ENCODE data around the gene PTBP3.
"Not testable (repeated sequence)": the region's sequence is repeated elsewhere in the genome, so short reads cannot be mapped to it uniquely, and the experiment has no call there.

PTBP3 gene

GRCh38 chr9:112267086-112267485, 66.3 kb downstream of the PTBP3 start:
- DNase-seq, result not testable (repeated sequence)

GRCh38 chr9:112265391-112265790, 68.0 kb downstream of the PTBP3 start:
- no peak for DNase-seq

- no peak for DNase-seq
Observed at GRCh38 chr9:112262577-112262976, 70.8 kb downstream of the PTBP3 start.

- no peak for DNase-seq
Observed at GRCh38 chr9:112261133-112261532, 72.3 kb downstream of the PTBP3 start.

- DNase-seq, result no peak
Observed at GRCh38 chr9:112258106-112258505, 75.3 kb downstream of the PTBP3 start.

GRCh38 chr9:112252194-112252593, 81.2 kb downstream of the PTBP3 start:
- no peak for DNase-seq

- DNase-seq, result no peak
Observed at GRCh38 chr9:112249277-112249676, 84.1 kb downstream of the PTBP3 start.

GRCh38 chr9:112248722-112249121, 84.7 kb downstream of the PTBP3 start:
- no peak for DNase-seq

GRCh38 chr9:112247090-112247489, 86.3 kb downstream of the PTBP3 start:
- DNase-seq, result no peak

GRCh38 chr9:112245126-112245525, 88.3 kb downstream of the PTBP3 start:
- DNase-seq, result no peak

GRCh38 chr9:112242147-112242804, 91.1 kb downstream of the PTBP3 start:
- no peak for DNase-seq

- no peak for DNase-seq
Observed at GRCh38 chr9:112241491-112241890, 91.9 kb downstream of the PTBP3 start.

- DNase-seq, result no peak
Observed at GRCh38 chr9:112239708-112240107, 93.7 kb downstream of the PTBP3 start.

GRCh38 chr9:112239284-112239683, 94.1 kb downstream of the PTBP3 start:
- DNase-seq, result no peak

- DNase-seq, result no peak
Observed at GRCh38 chr9:112234779-112235178, 98.6 kb downstream of the PTBP3 start.

GRCh38 chr9:112233769-112234168, 99.7 kb downstream of the PTBP3 start:
- DNase-seq, result no peak

GRCh38 chr9:112232233-112232632, 101.2 kb downstream of the PTBP3 start:
- no peak for DNase-seq

- DNase-seq, result no peak
Observed at GRCh38 chr9:112226091-112226490, 107.3 kb downstream of the PTBP3 start.

- DNase-seq, result no peak
Observed at GRCh38 chr9:112224401-112225289, 108.8 kb downstream of the PTBP3 start.

GRCh38 chr9:112218908-112219307, 114.5 kb downstream of the PTBP3 start:
- DNase-seq, result no peak

GRCh38 chr9:112212926-112213325, 120.5 kb downstream of the PTBP3 start:
- DNase-seq, result no peak

- DNase-seq, result no peak
Observed at GRCh38 chr9:112207451-112207850, 126.0 kb downstream of the PTBP3 start.

GRCh38 chr9:112203536-112203935, 129.9 kb downstream of the PTBP3 start:
- peak; percentile 54 for DNase-seq

- no peak for DNase-seq
Observed at GRCh38 chr9:112200711-112201110, 132.7 kb downstream of the PTBP3 start.

Data from kidney glomerular epithelial cell (primary cell).